K562 (cell line): ENCODE results near the gene TBRG1. TPM values are rescaled to one million over a fixed set of nuclear protein-coding genes. Genes with fewer than 3 reads are reported as not detected.

Experiments
- DACH1 ChIP-seq: fragments of 450-650 bp; IDR thresholded peaks from 2 replicates; pipeline ENCODE4 v1.6.1; 2018; ENCODE audit not compliant: partially characterized antibody
- ELF1 ChIP-seq: fragments of 200-800 bp; sonication (Bioruptor generic); IDR thresholded peaks from 2 replicates; pipeline ENCODE4 v1.6.1; 2016; ENCODE audit warnings: missing genetic modification characterization, missing compliant biosample characterization
- FOS ChIP-seq: IDR thresholded peaks from 3 replicates; pipeline ENCODE4 v1.6.1; 2011; ENCODE audit not compliant: insufficient read length; ENCODE audit errors: extremely low read depth
- FOXJ3 ChIP-seq: sonication (generic); formaldehyde crosslinking; IDR thresholded peaks from 2 replicates; pipeline ENCODE4 v1.4.0; 2020; ENCODE audit warnings: mild to moderate bottlenecking, missing genetic modification reagents
- ILF3 ChIP-seq: fragments of 450-650 bp; IDR thresholded peaks from 2 replicates; pipeline ENCODE4 v1.6.1; 2018; ENCODE audit warnings: antibody characterized with exemption, mild to moderate bottlenecking, moderate library complexity, borderline replicate concordance
- MEF2A ChIP-seq: IDR thresholded peaks from 2 replicates; pipeline ENCODE4 v1.6.1; 2011; ENCODE audit warnings: low read depth, mild to moderate bottlenecking, low read length, moderate library complexity; ENCODE audit not compliant: control insufficient read depth
- MYNN ChIP-seq, 2 experiments: sonication (generic); formaldehyde crosslinking in 1 of 2; IDR thresholded peaks; 2 replicates each; pipeline versions ENCODE4 v1.5.0 to v1.6.1; 2016 to 2020; ENCODE audit warnings: antibody characterized with exemption in 1 of 2, missing genetic modification reagents in 1 of 2
- NCOA4 ChIP-seq: fragments of 450-650 bp; IDR thresholded peaks from 2 replicates; pipeline ENCODE4 v1.6.1; 2018; ENCODE audit warnings: mild to moderate bottlenecking; ENCODE audit not compliant: partially characterized antibody
- TBL1XR1 ChIP-seq, 2 experiments: IDR thresholded peaks; 2 replicates each; pipeline ENCODE4 v1.6.1; 2012; ENCODE audit warnings: improper control_type of control experiment in 2 of 2, low read length in 2 of 2, mild to moderate bottlenecking in 1 of 2
- THAP12 ChIP-seq: fragments of 250-450 bp; sonication (Bioruptor Pico); IDR thresholded peaks from 2 replicates; pipeline ENCODE4 v1.9.0; 2021; ENCODE audit warnings: mild to moderate bottlenecking, inconsistent platforms
- polyA plus RNA-seq, 8 experiments: library from polyadenylated mRNA; depleted of rRNA in 4 of 8; stranded (reverse) in 5 of 8; unstranded in 3 of 8; fragments of >200 nt; fragmentation: Nextera tagmentation in 2 of 8; fragmentation: Illumina TruSeq in 1 of 8; extraction: Ambion mirVana in 2 of 8; extraction: Trizol in 1 of 8; gene quantifications; 2 replicates each; pipeline versions ENCODE4 v1.2.1 to v1.2.3, GENCODE V29; 2011 to 2014; ENCODE audit warnings: inconsistent platforms in 1 of 8, missing spikeins in 1 of 8
- total RNA-seq, 7 experiments: library from RNA; depleted of rRNA in 6 of 7; stranded (reverse); fragments of >200 nt in 6 of 7; fragmentation: Illumina TruSeq in 2 of 7; extraction: Trizol in 2 of 7; gene quantifications; 2 replicates each; pipeline versions ENCODE4 v1.2.1 to v1.2.3, GENCODE V29; 2011 to 2021; ENCODE audit warnings: low replicate concordance in 1 of 7
- TF ChIP-seq, protein P1 (sequence below): fragments of 450-650 bp; IDR thresholded peaks from 2 replicates; pipeline ENCODE4 v1.6.1; 2016; ENCODE audit warnings: mild to moderate bottlenecking, moderate library complexity
- TF ChIP-seq, protein P2 (sequence below): fragments of 450-650 bp; formaldehyde crosslinking; IDR thresholded peaks from 2 replicates; pipeline ENCODE4 v1.4.0; 2020; ENCODE audit warnings: mild to moderate bottlenecking, moderate library complexity

The TBRG1 gene
- total and polyA plus RNA-seq, 9 of the 15 experiments (the other 6 are each of a cell fraction or from before 2014, with no cell fraction given) = 8.7 to 30.0 (median 20.2) TPM

GRCh38 chr11:124667601-124668000, 44.9 kb downstream of the TBRG1 start (continued):
- TF ChIP-seq, protein P1, sequence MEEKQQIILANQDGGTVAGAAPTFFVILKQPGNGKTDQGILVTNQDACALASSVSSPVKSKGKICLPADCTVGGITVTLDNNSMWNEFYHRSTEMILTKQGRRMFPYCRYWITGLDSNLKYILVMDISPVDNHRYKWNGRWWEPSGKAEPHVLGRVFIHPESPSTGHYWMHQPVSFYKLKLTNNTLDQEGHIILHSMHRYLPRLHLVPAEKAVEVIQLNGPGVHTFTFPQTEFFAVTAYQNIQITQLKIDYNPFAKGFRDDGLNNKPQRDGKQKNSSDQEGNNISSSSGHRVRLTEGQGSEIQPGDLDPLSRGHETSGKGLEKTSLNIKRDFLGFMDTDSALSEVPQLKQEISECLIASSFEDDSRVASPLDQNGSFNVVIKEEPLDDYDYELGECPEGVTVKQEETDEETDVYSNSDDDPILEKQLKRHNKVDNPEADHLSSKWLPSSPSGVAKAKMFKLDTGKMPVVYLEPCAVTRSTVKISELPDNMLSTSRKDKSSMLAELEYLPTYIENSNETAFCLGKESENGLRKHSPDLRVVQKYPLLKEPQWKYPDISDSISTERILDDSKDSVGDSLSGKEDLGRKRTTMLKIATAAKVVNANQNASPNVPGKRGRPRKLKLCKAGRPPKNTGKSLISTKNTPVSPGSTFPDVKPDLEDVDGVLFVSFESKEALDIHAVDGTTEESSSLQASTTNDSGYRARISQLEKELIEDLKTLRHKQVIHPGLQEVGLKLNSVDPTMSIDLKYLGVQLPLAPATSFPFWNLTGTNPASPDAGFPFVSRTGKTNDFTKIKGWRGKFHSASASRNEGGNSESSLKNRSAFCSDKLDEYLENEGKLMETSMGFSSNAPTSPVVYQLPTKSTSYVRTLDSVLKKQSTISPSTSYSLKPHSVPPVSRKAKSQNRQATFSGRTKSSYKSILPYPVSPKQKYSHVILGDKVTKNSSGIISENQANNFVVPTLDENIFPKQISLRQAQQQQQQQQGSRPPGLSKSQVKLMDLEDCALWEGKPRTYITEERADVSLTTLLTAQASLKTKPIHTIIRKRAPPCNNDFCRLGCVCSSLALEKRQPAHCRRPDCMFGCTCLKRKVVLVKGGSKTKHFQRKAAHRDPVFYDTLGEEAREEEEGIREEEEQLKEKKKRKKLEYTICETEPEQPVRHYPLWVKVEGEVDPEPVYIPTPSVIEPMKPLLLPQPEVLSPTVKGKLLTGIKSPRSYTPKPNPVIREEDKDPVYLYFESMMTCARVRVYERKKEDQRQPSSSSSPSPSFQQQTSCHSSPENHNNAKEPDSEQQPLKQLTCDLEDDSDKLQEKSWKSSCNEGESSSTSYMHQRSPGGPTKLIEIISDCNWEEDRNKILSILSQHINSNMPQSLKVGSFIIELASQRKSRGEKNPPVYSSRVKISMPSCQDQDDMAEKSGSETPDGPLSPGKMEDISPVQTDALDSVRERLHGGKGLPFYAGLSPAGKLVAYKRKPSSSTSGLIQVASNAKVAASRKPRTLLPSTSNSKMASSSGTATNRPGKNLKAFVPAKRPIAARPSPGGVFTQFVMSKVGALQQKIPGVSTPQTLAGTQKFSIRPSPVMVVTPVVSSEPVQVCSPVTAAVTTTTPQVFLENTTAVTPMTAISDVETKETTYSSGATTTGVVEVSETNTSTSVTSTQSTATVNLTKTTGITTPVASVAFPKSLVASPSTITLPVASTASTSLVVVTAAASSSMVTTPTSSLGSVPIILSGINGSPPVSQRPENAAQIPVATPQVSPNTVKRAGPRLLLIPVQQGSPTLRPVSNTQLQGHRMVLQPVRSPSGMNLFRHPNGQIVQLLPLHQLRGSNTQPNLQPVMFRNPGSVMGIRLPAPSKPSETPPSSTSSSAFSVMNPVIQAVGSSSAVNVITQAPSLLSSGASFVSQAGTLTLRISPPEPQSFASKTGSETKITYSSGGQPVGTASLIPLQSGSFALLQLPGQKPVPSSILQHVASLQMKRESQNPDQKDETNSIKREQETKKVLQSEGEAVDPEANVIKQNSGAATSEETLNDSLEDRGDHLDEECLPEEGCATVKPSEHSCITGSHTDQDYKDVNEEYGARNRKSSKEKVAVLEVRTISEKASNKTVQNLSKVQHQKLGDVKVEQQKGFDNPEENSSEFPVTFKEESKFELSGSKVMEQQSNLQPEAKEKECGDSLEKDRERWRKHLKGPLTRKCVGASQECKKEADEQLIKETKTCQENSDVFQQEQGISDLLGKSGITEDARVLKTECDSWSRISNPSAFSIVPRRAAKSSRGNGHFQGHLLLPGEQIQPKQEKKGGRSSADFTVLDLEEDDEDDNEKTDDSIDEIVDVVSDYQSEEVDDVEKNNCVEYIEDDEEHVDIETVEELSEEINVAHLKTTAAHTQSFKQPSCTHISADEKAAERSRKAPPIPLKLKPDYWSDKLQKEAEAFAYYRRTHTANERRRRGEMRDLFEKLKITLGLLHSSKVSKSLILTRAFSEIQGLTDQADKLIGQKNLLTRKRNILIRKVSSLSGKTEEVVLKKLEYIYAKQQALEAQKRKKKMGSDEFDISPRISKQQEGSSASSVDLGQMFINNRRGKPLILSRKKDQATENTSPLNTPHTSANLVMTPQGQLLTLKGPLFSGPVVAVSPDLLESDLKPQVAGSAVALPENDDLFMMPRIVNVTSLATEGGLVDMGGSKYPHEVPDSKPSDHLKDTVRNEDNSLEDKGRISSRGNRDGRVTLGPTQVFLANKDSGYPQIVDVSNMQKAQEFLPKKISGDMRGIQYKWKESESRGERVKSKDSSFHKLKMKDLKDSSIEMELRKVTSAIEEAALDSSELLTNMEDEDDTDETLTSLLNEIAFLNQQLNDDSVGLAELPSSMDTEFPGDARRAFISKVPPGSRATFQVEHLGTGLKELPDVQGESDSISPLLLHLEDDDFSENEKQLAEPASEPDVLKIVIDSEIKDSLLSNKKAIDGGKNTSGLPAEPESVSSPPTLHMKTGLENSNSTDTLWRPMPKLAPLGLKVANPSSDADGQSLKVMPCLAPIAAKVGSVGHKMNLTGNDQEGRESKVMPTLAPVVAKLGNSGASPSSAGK = no peak
- TF ChIP-seq, protein P2, sequence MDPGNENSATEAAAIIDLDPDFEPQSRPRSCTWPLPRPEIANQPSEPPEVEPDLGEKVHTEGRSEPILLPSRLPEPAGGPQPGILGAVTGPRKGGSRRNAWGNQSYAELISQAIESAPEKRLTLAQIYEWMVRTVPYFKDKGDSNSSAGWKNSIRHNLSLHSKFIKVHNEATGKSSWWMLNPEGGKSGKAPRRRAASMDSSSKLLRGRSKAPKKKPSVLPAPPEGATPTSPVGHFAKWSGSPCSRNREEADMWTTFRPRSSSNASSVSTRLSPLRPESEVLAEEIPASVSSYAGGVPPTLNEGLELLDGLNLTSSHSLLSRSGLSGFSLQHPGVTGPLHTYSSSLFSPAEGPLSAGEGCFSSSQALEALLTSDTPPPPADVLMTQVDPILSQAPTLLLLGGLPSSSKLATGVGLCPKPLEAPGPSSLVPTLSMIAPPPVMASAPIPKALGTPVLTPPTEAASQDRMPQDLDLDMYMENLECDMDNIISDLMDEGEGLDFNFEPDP = no peak
- TF ChIP-seq ELF1 (tag) (no peak), THAP12 (CRISPR knock-in tag) (no peak), NCOA4 (no peak), ILF3 (no peak), TBL1XR1 (IDR thresholded peaks at IDR 0.05; ENCODE audit: low read length in 2 of 2) (peak in 1 of 2 experiments; percentile 76; a peak in 1 of 4 replicates), DACH1 (peak; percentile 27), FOS (no peak), MYNN (IDR thresholded peaks at IDR 0.05) (no peak), MYNN (CRISPR knock-in tag; IDR thresholded peaks at IDR 0.05) (no peak), MEF2A (no peak), FOXJ3 (CRISPR knock-in tag) (no peak)
